GM13977 (cell line): ENCODE data around the gene CREB3L2.
A peak's percentile ranks its signal among the peaks of the same experiment; 100 is the strongest.

Experiments used
- DNase-seq: peaks from one replicate; pipeline ENCODE4 v3.0.0; 2012; ENCODE audit warnings: low spot score
- CTCF ChIP-seq: IDR thresholded peaks from 2 replicates; pipeline ENCODE4 v1.5.1; 2012; ENCODE audit warnings: mild to moderate bottlenecking, control low read depth; ENCODE audit not compliant: insufficient read depth; ENCODE audit errors: extremely low read depth, missing control alignments
- in situ Hi-C: fragments of 300-500 bp; cut with MboI; formaldehyde crosslinking; loops from one replicate; pipeline ENCODE4 v1.12.0; 2022; ENCODE audit warnings: low sequenced_read_pairs, low pct_unique_long_range_greater_than_20kb, mixed read lengths, inconsistent platforms; ENCODE audit not compliant: unreplicated experiment

The CREB3L2 gene

GRCh38 chr7:138006106-138006505 lies 4.2 kb upstream of the CREB3L2 start:
- no peak for TF ChIP-seq CTCF
- in situ Hi-C loops, result loop anchor here (5.0 to 10.0 kb wide), 2 partner anchors 104 to 351 kb away; no protein-coding TSS in a partner anchor
- DNase-seq, result no peak

DNA sequence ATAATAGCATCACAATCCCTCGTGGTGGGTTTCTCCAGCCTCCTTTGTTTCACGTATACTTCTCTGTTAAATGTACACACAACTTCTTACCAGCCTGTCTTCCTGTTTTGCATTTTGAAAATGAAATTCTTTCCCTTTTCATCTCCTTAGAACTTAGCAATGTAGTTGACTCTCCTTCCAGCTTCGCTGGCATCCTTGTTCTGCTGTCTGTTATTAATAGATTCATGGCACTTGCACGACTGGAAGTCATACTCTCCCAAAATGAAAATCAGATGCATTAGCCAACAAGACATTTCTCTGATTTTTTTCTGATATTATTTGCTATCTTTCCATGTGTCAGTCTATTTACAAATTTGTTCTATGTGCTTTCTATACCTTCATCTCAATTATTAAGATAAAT lies 3.0 kb upstream of the CREB3L2 start:
- no peak for TF ChIP-seq CTCF
- in situ Hi-C loops, result loop anchor here (5.0 to 10.0 kb wide), 2 partner anchors 103 to 350 kb away; no protein-coding TSS in a partner anchor
- DNase-seq, result no peak

GRCh38 chr7:138004046-138004445 lies 2.2 kb upstream of the CREB3L2 start:
- TF ChIP-seq CTCF, result no peak
- in situ Hi-C loops, result loop anchor here (10.0 kb wide), 1 partner anchor 349 kb away; no protein-coding TSS in a partner anchor
- DNase-seq, result no peak

GRCh38 chr7:138002828-138003189 lies 923 bp upstream of the CREB3L2 start:
- in situ Hi-C loops, result loop anchor here (10.0 kb wide), 1 partner anchor 348 kb away; no protein-coding TSS in a partner anchor
- TF ChIP-seq CTCF, result no peak
- DNase-seq, result no peak

GRCh38 chr7:138002096-138002827 lies 376 bp upstream of the CREB3L2 start:
- TF ChIP-seq CTCF, result peak; percentile 67
- in situ Hi-C loops, result loop anchor here (10.0 kb wide), 1 partner anchor 347 kb away; no protein-coding TSS in a partner anchor
- peak; percentile 92 for DNase-seq

- no peak for DNase-seq
- in situ Hi-C loops, result loop anchor here (10.0 kb wide), 1 partner anchor 345 kb away; no protein-coding TSS in a partner anchor
- no peak for TF ChIP-seq CTCF
Measured at GRCh38 chr7:138000081-138000701, 1.7 kb downstream of the CREB3L2 start.
